Measurements from ENCODE around the gene ADAMTS8. TPM values are rescaled to one million over a fixed set of nuclear protein-coding genes. Genes with fewer than 3 reads are reported as not detected.

ADAMTS8 gene
- polyA plus RNA-seq, 1 experiment, result 0.05 TPM

GRCh38 chr11:130381317-130381716 lies 47.1 kb downstream of the ADAMTS8 start:
- ChIA-PET CTCF (no interaction called here), POLR2A (no interaction called here)
- DNase-seq (ENCODE audit: low read depth), result no peak
- Histone ChIP-seq H3K36me3 (ENCODE audit: control insufficient read depth, insufficient read depth, low read length) (no peaks in the 10 kb centered on the region), H3K27me3 (ENCODE audit: control insufficient read depth, insufficient read depth, low read length) (peaks cover 6% of the 10 kb centered on the region), H3K4me3 (ENCODE audit: low read depth, low read length) (no peak overlapping the region)
- TF ChIP-seq CTCF (IDR thresholded peaks at IDR 0.05; ENCODE audit: insufficient read depth, low read depth, low read length), result no peak

GRCh38 chr11:130380778-130381177 lies 47.6 kb downstream of the ADAMTS8 start:
- ChIA-PET POLR2A (no interaction called here), CTCF (no interaction called here)
- H3K4me3 ChIP-seq (ENCODE audit: low read depth, low read length), result no peak overlapping the region
- no peak for TF ChIP-seq CTCF (IDR thresholded peaks at IDR 0.05; ENCODE audit: insufficient read depth, low read depth, low read length)
- no peak for DNase-seq (ENCODE audit: low read depth)
- no peaks in the 10 kb centered on the region for H3K36me3 ChIP-seq (ENCODE audit: control insufficient read depth, insufficient read depth, low read length)
- peaks cover 6% of the 10 kb centered on the region for H3K27me3 ChIP-seq (ENCODE audit: control insufficient read depth, insufficient read depth, low read length)

- ChIA-PET POLR2A (no interaction called here), CTCF (interaction anchor here (1.4 kb wide), 1 partner anchor 11 kb away, joined by 4 read pairs; no protein-coding TSS in a partner anchor)
- no peaks in the 10 kb centered on the region for H3K36me3 ChIP-seq (ENCODE audit: control insufficient read depth, insufficient read depth, low read length)
- TF ChIP-seq CTCF (IDR thresholded peaks at IDR 0.05; ENCODE audit: insufficient read depth, low read depth, low read length), result no peak
- no peak overlapping the region for H3K4me3 ChIP-seq (ENCODE audit: low read depth, low read length)
- H3K27me3 ChIP-seq (ENCODE audit: control insufficient read depth, insufficient read depth, low read length), result peaks cover 6% of the 10 kb centered on the region
- DNase-seq (ENCODE audit: low read depth), result no peak
These were observed 49.1 kb downstream of the ADAMTS8 start for GRCh38 chr11:130379276-130379675.

GRCh38 chr11:130370845-130371590 lies 57.4 kb downstream of the ADAMTS8 start:
- ChIA-PET CTCF (interaction anchor here (0.9 to 1.4 kb wide), 3 partner anchors 11 to 158 kb away, joined by 3 to 4 read pairs (median 3); no protein-coding TSS in a partner anchor), POLR2A (no interaction called here)
- H3K27me3 ChIP-seq (ENCODE audit: control insufficient read depth, insufficient read depth, low read length), result peaks cover 8% of the 10 kb centered on the region
- H3K36me3 ChIP-seq (ENCODE audit: control insufficient read depth, insufficient read depth, low read length), result no peaks in the 10 kb centered on the region
- TF ChIP-seq CTCF (IDR thresholded peaks at IDR 0.05; ENCODE audit: insufficient read depth, low read depth, low read length), result no peak
- no peak for DNase-seq (ENCODE audit: low read depth)
- H3K4me3 ChIP-seq (ENCODE audit: low read depth, low read length), result no peak overlapping the region

GRCh38 chr11:130369713-130370112 lies 58.7 kb downstream of the ADAMTS8 start:
- no peak for DNase-seq (ENCODE audit: low read depth)
- ChIA-PET POLR2A (no interaction called here), CTCF (interaction anchor here (1.4 kb wide), 1 partner anchor 13 kb away, joined by 3 read pairs; no protein-coding TSS in a partner anchor)

More at GRCh38 chr11:130369713-130370112, 58.7 kb downstream of the ADAMTS8 start:
- peaks cover 8% of the 10 kb centered on the region for H3K27me3 ChIP-seq (ENCODE audit: control insufficient read depth, insufficient read depth, low read length)
- no peaks in the 10 kb centered on the region for H3K36me3 ChIP-seq (ENCODE audit: control insufficient read depth, insufficient read depth, low read length)
- TF ChIP-seq CTCF (IDR thresholded peaks at IDR 0.05; ENCODE audit: insufficient read depth, low read depth, low read length), result no peak
- no peak overlapping the region for H3K4me3 ChIP-seq (ENCODE audit: low read depth, low read length)
